A549 (cell line): ENCODE data around the gene TMEM45A. TPM values are rescaled to one million over a fixed set of nuclear protein-coding genes. Genes with fewer than 3 reads are reported as not detected.
"Not testable (repeated sequence)": the region's sequence is repeated elsewhere in the genome, so short reads cannot be mapped to it uniquely, and the experiment has no call there.

Source experiments
- ATAC-seq, 2 experiments: fragments of 200-7000 bp in 1 of 2; fragments of >200 bp in 1 of 2; cut with Nextera tagmentation in 1 of 2; cut with Tn5 transposase in 1 of 2; 3 replicates each; pipeline versions ENCODE4 v1.8.0 to v1.9.1; 2018 to 2020; ENCODE audit warnings: mild to moderate bottlenecking in 1 of 2, moderate library complexity in 1 of 2
- CTCF ChIA-PET: fragments of 300-600 bp; sonication (Branson Sonifier 250); formaldehyde crosslinking; extraction: SDS; loops from one replicate; lab custom pipeline; 2021; ENCODE audit warnings: antibody characterized with exemption, inconsistent platforms; lab: Yijun Ruan, JAX
- POLR2A ChIA-PET: fragments of 350-600 bp; formaldehyde crosslinking; extraction: SDS; loops from one replicate; lab custom pipeline; 2021; ENCODE audit warnings: antibody characterized with exemption, inconsistent platforms; lab: Yijun Ruan, JAX
- DNase-seq, 2 experiments: peaks; one replicate each; pipeline versions ENCODE4 v3.0.0 to v3.0.0-alpha.2; 2011 to 2016; ENCODE audit warnings: low read depth in 1 of 2, low spot score in 1 of 2
- FAIRE-seq: peaks from 2 replicates; lab custom pipeline; 2011; peaks lifted over from hg19 to GRCh38; lab: Jason Lieb, UNC
- H3K27ac ChIP-seq, 2 experiments: fragments of >200 bp; sonication (Bioruptor Twin); formaldehyde crosslinking; 3 replicates each; pipeline ENCODE4 v1.5.1; 2016 to 2017
- H3K4me1 ChIP-seq: fragments of >200 bp; sonication (Bioruptor Twin); formaldehyde crosslinking; 3 replicates; pipeline ENCODE4 v1.6.1; 2016
- H3K4me2 ChIP-seq: fragments of >200 bp; sonication (Bioruptor Twin); formaldehyde crosslinking; 3 replicates; pipeline ENCODE4 v1.6.1; 2016
- H3K4me3 ChIP-seq: fragments of >200 bp; sonication (Bioruptor Twin); formaldehyde crosslinking; 3 replicates; pipeline ENCODE4 v1.5.1; 2016
- H3K9me3 ChIP-seq: fragments of >200 bp; sonication (Bioruptor Twin); formaldehyde crosslinking; 3 replicates; pipeline ENCODE4 v1.6.1; 2016
- BHLHE40 ChIP-seq: IDR thresholded peaks from 2 replicates; pipeline ENCODE4 v1.6.1; 2012; ENCODE audit warnings: low read depth, low read length, inconsistent platforms
- CBX8 ChIP-seq: fragments of 200-600 bp; sonication (generic); IDR thresholded peaks from 2 replicates; pipeline ENCODE4 v1.6.1; 2016
- FOXS1 ChIP-seq: fragments of 250-450 bp; sonication (Bioruptor Pico); IDR thresholded peaks from 2 replicates; pipeline ENCODE4 v1.5.0; 2020; ENCODE audit warnings: mild to moderate bottlenecking, moderate library complexity
- HDAC2 ChIP-seq: fragments of 200-600 bp; sonication (generic); IDR thresholded peaks from 2 replicates; pipeline ENCODE4 v1.6.1; 2016
- HOXB5 ChIP-seq: fragments of 250-450 bp; sonication (Bioruptor Pico); IDR thresholded peaks from 2 replicates; pipeline ENCODE4 v1.5.0; 2020; ENCODE audit warnings: mild to moderate bottlenecking, moderate library complexity
- JUN ChIP-seq, 2 experiments: fragments of >200 bp; sonication (Bioruptor Twin); formaldehyde crosslinking; IDR thresholded peaks; 2 replicates in 1 of 2; 3 replicates in 1 of 2; pipeline ENCODE4 v1.6.1; 2016 to 2017
- KDM1A ChIP-seq: fragments of 200-600 bp; sonication (generic); IDR thresholded peaks from 2 replicates; pipeline ENCODE4 v1.6.1; 2016; ENCODE audit warnings: low read depth, mild to moderate bottlenecking
- KDM5A ChIP-seq: fragments of 200-600 bp; sonication (generic); IDR thresholded peaks from 2 replicates; pipeline ENCODE4 v1.6.1; 2016; ENCODE audit warnings: antibody characterized with exemption, mild to moderate bottlenecking
- MAX ChIP-seq: IDR thresholded peaks from 2 replicates; pipeline ENCODE4 v1.6.1; 2012
- RAD21 ChIP-seq, 2 experiments: fragments of >200 bp in 1 of 2; sonication (Bioruptor Twin) in 1 of 2; formaldehyde crosslinking in 1 of 2; IDR thresholded peaks in 1 of 2; conservative IDR thresholded peaks in 1 of 2; 2 replicates in 1 of 2; 3 replicates in 1 of 2; pipeline ENCODE4 v1.6.1; 2012 to 2018; ENCODE audit warnings: inconsistent platforms in 1 of 2
- RARB ChIP-seq: fragments of 250-450 bp; sonication (Bioruptor Pico); IDR thresholded peaks from 2 replicates; pipeline ENCODE4 v1.8.0; 2021; ENCODE audit warnings: mild to moderate bottlenecking, moderate library complexity
- SMC3 ChIP-seq: fragments of >200 bp; sonication (Bioruptor Twin); formaldehyde crosslinking; IDR thresholded peaks from 3 replicates; pipeline ENCODE4 v1.6.1; 2018; ENCODE audit warnings: inconsistent platforms
- SREBF2 ChIP-seq: fragments of 450-650 bp; IDR thresholded peaks from 2 replicates; pipeline ENCODE4 v1.6.1; 2014; ENCODE audit warnings: mild to moderate bottlenecking, moderate library complexity
- TP53 ChIP-seq: fragments of 250-450 bp; sonication (Bioruptor Pico); IDR thresholded peaks from 2 replicates; pipeline ENCODE4 v1.5.0; 2021; ENCODE audit warnings: mild to moderate bottlenecking, moderate library complexity
- USF2 ChIP-seq: fragments of 450-650 bp; IDR thresholded peaks from 2 replicates; pipeline ENCODE4 v1.6.1; 2014; ENCODE audit warnings: antibody characterized with exemption
- ZC3H11A ChIP-seq: fragments of 450-650 bp; IDR thresholded peaks from 2 replicates; pipeline ENCODE4 v1.6.1; 2014; ENCODE audit warnings: antibody characterized with exemption, mild to moderate bottlenecking
- ZNF302 ChIP-seq: fragments of 250-450 bp; sonication (Bioruptor Pico); IDR thresholded peaks from 2 replicates; pipeline ENCODE4 v1.9.0; 2021; ENCODE audit warnings: inconsistent platforms, mild to moderate bottlenecking, moderate library complexity
- ZSCAN20 ChIP-seq: fragments of 250-450 bp; sonication (Bioruptor Pico); IDR thresholded peaks from 2 replicates; pipeline ENCODE4 v1.8.0; 2022; ENCODE audit warnings: mild to moderate bottlenecking, moderate library complexity
- whole genome bisulfite sequencing: methylation state at CpG from one replicate; pipeline ENCODE4 v1.1.6; 2017; ENCODE audit errors: missing lambda C conversion rate; 5-methylcytosine and 5-hydroxymethylcytosine counted together
- polyA plus RNA-seq, 4 experiments: library from polyadenylated mRNA; depleted of rRNA in 3 of 4; stranded (reverse); fragments of >200 nt; fragmentation: RNase III in 1 of 4; extraction: RNeasy Plus Mini Kit Qiagen cat#74134 plus additional on column Dnase treatment in 1 of 4; gene quantifications; 2 replicates in 3 of 4; 3 replicates in 1 of 4; pipeline ENCODE4 v1.2.3, GENCODE V29; 2011 to 2017
- TF ChIP-seq, protein P1 (sequence below): IDR thresholded peaks from 2 replicates; pipeline ENCODE4 v1.6.1; 2012; ENCODE audit warnings: low read depth, borderline replicate concordance
- TF ChIP-seq, protein P2 (sequence below): fragments of 200-600 bp; sonication (generic); IDR thresholded peaks from 2 replicates; pipeline ENCODE4 v1.6.1; 2016; ENCODE audit warnings: antibody characterized with exemption, mild to moderate bottlenecking, moderate library complexity

Gene TMEM45A
- polyA plus RNA-seq, 2 of the 4 experiments (the other 2 are of a cell fraction), result 4.6 to 7.0 TPM

- ChIA-PET POLR2A (no interaction called here), CTCF (no interaction called here)
- TF ChIP-seq MAX, result no peak
- FAIRE-seq (no peak), ATAC-seq (no peak), DNase-seq (no peak)
- Histone ChIP-seq H3K4me1 (peaks cover 7% of the 10 kb centered on the region; the same call in 2 of the 3 replicates), H3K9me3 (no peaks in the 10 kb centered on the region), H3K27ac (no peak overlapping the region), H3K4me3 (no peak overlapping the region), H3K4me2 (no peak overlapping the region)
- WGBS, result 71% methylated on average over 8 of the region's 8 CpGs
Measured at GRCh38 chr3:100500320-100500880, 8.0 kb downstream of the TMEM45A start.

DNA sequence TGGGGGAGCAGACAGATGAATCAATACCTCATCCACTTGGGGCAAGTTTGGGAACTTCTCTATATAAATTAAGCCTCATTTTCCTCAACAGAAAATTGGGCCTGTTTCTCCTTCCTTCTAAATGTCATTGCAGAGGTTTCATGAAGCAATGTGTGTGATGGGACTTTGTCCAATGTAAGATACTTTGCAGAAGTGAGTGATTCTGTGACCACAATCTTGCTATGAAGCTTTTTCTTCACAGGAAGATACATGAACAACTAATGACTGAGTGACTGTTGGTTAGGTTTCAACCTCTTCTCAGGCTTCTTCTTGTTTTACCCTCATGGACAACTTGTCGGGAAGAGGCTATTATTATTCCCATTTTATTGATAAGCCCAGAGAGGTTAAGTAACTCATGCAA lies 11.0 kb downstream of the TMEM45A start:
- H3K4me3 ChIP-seq, result no peak overlapping the region
- ChIA-PET CTCF (no interaction called here), POLR2A (interaction anchor here (0.5 kb wide), 1 partner anchor 10 kb away, joined by 3 read pairs; no protein-coding TSS in a partner anchor)
- 28% methylated on average over 1 of the region's 1 CpG for WGBS
- H3K4me1 ChIP-seq, result no peaks in the 10 kb centered on the region
- no peak for ATAC-seq
- H3K4me2 ChIP-seq, result no peak overlapping the region
- no peak for DNase-seq
- FAIRE-seq, result no peak
- peaks cover 11% of the 10 kb centered on the region for H3K9me3 ChIP-seq
- TF ChIP-seq, protein P1, sequence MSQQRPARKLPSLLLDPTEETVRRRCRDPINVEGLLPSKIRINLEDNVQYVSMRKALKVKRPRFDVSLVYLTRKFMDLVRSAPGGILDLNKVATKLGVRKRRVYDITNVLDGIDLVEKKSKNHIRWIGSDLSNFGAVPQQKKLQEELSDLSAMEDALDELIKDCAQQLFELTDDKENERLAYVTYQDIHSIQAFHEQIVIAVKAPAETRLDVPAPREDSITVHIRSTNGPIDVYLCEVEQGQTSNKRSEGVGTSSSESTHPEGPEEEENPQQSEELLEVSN, result no peak
- TF ChIP-seq HDAC2 (no peak), ZNF302 (CRISPR knock-in tag) (no peak)
- no peak overlapping the region for H3K27ac ChIP-seq

DNA sequence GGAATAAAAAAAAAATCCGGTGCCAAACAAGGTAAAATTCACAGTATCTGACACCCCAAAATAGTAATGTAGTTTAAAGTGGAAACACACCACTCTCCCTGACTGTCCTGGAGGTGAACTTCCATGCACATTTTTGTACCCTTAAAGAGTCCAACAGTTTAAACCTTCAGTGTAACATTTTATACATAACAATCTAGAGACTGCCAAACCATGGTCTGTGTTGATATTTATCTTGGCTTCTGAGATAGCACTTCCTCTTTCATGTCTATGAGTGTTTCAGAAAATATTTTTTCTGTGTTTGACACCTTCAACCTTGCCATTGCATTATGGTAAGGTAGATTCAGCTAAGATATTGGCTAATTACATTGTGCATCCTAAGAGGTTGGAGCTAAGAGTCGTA lies 13.9 kb downstream of the TMEM45A start:
- TF ChIP-seq ZC3H11A (no peak), USF2 (no peak), KDM1A (no peak), RARB (CRISPR knock-in tag) (no peak), RAD21 (conservative IDR thresholded peaks at IDR 0.05 in 1 of 2, IDR thresholded peaks at IDR 0.05 in 1 of 2) (no peak), BHLHE40 (no peak), HOXB5 (CRISPR knock-in tag) (no peak), SREBF2 (no peak)
- TF ChIP-seq, all 56 proteins: peak for 0
- no peak for FAIRE-seq
- CTCF ChIA-PET, result interaction anchor here (1.5 to 1.9 kb wide), 2 partner anchors 11 to 14 kb away, joined by 3 to 4 read pairs; partner anchors contain the start of gene TMEM45A
- ATAC-seq, result no peak
- 27% methylated on average over 2 of the region's 2 CpGs for WGBS
- peaks cover 19% of the 10 kb centered on the region for H3K9me3 ChIP-seq
- POLR2A ChIA-PET, result no interaction called here
- H3K4me2 ChIP-seq, result no peak overlapping the region
- no peaks in the 10 kb centered on the region for H3K4me1 ChIP-seq
- H3K27ac ChIP-seq, result no peak overlapping the region
- DNase-seq, result no peak
- no peak overlapping the region for H3K4me3 ChIP-seq

- POLR2A ChIA-PET, result not testable (repeated sequence)
Measured at GRCh38 chr3:100509818-100510217, 17.4 kb downstream of the TMEM45A start.

GRCh38 chr3:100516232-100516631 lies 23.8 kb downstream of the TMEM45A start:
- CTCF ChIA-PET, result no interaction called here
- Histone ChIP-seq H3K9me3 (no peaks in the 10 kb centered on the region), H3K4me1 (no peaks in the 10 kb centered on the region), H3K27ac (no peak overlapping the region), H3K4me2 (no peak overlapping the region), H3K4me3 (no peak overlapping the region)
- FAIRE-seq (no peak), ATAC-seq (no peak), DNase-seq (no peak)
- no peak for TF ChIP-seq BHLHE40
- no peak for TF ChIP-seq TP53
- TF ChIP-seq SMC3, result no peak
- TF ChIP-seq ZSCAN20, result no peak
- TF ChIP-seq RARB (CRISPR knock-in tag), result no peak
- TF ChIP-seq, protein P2, sequence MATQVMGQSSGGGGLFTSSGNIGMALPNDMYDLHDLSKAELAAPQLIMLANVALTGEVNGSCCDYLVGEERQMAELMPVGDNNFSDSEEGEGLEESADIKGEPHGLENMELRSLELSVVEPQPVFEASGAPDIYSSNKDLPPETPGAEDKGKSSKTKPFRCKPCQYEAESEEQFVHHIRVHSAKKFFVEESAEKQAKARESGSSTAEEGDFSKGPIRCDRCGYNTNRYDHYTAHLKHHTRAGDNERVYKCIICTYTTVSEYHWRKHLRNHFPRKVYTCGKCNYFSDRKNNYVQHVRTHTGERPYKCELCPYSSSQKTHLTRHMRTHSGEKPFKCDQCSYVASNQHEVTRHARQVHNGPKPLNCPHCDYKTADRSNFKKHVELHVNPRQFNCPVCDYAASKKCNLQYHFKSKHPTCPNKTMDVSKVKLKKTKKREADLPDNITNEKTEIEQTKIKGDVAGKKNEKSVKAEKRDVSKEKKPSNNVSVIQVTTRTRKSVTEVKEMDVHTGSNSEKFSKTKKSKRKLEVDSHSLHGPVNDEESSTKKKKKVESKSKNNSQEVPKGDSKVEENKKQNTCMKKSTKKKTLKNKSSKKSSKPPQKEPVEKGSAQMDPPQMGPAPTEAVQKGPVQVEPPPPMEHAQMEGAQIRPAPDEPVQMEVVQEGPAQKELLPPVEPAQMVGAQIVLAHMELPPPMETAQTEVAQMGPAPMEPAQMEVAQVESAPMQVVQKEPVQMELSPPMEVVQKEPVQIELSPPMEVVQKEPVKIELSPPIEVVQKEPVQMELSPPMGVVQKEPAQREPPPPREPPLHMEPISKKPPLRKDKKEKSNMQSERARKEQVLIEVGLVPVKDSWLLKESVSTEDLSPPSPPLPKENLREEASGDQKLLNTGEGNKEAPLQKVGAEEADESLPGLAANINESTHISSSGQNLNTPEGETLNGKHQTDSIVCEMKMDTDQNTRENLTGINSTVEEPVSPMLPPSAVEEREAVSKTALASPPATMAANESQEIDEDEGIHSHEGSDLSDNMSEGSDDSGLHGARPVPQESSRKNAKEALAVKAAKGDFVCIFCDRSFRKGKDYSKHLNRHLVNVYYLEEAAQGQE, result no peak
- no peak for TF ChIP-seq SREBF2
- no peak for TF ChIP-seq FOXS1 (CRISPR knock-in tag)
- TF ChIP-seq ZC3H11A, result no peak
- TF ChIP-seq KDM5A, result no peak
- no peak for TF ChIP-seq ZNF302 (CRISPR knock-in tag)
- TF ChIP-seq JUN (IDR thresholded peaks at IDR 0.05), result no peak
- TF ChIP-seq CBX8, result no peak
- 72% methylated on average over 2 of the region's 2 CpGs for whole genome bisulfite sequencing
- POLR2A ChIA-PET, result no interaction called here

More at GRCh38 chr3:100509818-100510217, 17.4 kb downstream of the TMEM45A start:
- not testable (repeated sequence) for DNase-seq, H3K4me2 ChIP-seq, H3K4me1 ChIP-seq, H3K27ac ChIP-seq, ATAC-seq, H3K4me3 ChIP-seq, FAIRE-seq
- H3K9me3 ChIP-seq, result peaks cover 19% of the 10 kb centered on the region
- CTCF ChIA-PET, result interaction anchor here (0.6 kb wide), 1 partner anchor 206 kb away, joined by 3 read pairs; no protein-coding TSS in a partner anchor
- WGBS, result 89% methylated on average over 8 of the region's 15 CpGs
